ENCODE data around the gene ZNF831.

The ZNF831 gene

DNA sequence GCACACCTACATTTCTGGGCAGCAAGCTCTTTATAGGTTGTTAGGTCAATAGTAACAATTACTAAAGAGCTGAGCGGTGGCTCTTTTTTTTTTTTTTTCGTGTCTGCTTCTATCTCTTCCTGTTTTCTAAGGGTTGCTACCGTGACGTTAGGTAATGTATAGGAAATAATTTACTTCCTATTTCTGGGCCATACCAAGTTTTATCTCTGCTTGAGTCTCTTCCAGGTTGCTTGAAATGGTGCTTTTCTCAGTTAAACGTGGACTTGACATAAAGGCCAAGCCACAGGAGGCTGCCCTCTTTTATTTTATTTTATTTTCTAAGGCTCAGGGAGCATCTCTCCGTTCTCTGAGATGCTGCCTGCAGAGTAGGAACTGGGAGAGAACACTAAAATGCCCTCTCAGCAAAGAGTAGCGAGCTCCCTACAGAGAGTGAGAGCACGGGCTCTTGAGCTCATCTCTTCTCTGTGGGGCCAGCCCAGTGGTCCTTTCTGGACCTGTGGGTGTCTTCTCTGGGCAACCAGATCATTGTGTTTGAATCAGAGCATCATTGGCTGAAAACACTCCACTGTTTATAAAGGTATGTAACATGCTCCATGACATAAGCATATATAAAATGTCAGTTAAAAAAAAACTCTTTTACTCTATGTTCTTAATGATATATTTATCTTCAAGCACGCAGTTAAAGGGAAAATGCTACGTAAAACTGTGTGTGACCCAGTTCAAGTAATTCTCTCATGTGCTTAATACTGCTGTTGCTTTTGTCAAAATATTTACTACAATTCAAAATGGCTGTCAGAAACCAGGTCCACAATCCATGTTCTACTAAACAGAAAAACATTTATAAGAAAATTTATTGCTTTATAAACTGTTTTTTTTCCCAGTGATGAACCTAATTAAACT lies at the start of gene ZNF831:
Gene ZNF831, plus strand, starts transcription at position 191 of the 900 bp plus-strand sequence. CDS start 27,199 bp downstream, outside the sequence.
- FAIRE-seq: no peak

DNA sequence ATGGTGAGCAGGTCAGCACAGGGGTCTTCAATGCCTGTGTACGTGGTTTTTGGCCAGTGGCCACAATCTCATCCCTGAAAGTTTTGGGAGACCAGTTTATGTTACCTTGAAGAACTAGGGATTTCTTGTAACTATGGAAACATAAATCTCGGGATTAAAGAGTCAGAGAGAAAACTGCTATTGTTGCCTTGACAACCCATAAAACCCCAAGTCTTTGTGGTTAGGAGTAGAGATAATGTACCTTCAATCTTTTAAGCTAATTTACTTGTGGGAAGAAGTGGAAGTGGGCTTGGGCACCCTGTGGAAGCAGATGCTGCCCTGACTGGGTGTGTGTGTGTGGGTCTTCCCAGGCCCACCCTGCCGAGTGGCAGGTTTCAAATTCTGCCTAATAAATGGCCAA lies 46.1 kb upstream of the ZNF831 start:
- no peak for FAIRE-seq

DNA sequence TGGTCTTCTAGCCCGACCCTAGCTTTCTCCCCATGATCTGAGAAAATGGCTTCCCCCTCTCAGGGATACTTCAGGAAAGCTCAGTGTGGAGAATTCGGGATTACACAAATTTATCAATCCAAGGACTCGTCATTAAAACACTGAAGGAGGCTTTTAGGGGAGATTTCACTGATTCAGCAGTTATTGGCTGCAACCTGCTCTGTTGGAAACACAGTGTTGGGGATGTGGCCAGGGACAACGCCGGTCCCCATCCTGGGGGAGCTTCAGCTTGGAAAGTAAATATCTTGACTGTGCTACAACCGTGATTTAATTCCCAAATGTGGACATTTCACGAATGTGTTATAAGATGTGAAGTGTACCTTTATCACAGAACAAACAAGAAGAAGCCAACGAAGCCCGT lies 44.8 kb upstream of the ZNF831 start:
- FAIRE-seq: no peak

DNA sequence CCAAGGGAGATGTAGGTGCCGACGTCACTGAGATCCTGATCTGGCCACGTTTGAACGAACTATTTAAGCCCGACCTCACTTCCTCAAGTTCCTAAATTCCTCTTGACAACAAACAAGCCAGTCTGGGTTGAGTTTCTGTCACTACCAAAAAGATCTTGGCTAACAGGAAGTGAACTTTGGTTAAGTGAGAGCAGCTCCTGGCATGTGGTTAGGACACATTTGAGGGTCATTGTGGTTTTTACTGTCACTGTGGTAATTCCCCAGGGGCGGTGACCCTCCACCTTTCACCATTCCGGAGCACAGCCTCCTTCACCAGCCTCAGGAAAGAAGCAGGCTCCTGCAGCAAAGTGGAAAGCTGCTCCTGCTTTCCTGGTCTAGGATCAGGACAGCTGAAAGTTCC lies 43.1 kb upstream of the ZNF831 start:
- no peak for FAIRE-seq

DNA sequence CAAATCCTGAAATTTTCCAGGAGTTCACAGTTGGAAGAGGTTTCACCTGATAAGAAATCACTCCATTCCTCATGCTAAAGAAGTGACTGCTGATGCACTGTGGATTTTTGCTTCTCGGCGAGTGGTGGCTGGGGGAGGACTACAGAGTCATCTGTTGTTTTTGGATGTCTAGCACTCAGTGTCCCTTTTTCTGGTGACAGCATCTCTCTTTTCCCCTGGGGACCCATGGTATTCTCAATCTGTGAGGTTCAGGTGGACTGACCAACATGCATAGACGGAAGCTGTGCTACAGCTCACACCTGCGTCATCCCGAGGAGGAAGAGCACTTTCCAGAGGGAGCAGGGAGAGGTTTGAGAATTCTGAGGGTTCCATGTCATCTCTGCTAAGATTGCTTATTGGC lies 42.7 kb upstream of the ZNF831 start:
- FAIRE-seq: no peak

DNA sequence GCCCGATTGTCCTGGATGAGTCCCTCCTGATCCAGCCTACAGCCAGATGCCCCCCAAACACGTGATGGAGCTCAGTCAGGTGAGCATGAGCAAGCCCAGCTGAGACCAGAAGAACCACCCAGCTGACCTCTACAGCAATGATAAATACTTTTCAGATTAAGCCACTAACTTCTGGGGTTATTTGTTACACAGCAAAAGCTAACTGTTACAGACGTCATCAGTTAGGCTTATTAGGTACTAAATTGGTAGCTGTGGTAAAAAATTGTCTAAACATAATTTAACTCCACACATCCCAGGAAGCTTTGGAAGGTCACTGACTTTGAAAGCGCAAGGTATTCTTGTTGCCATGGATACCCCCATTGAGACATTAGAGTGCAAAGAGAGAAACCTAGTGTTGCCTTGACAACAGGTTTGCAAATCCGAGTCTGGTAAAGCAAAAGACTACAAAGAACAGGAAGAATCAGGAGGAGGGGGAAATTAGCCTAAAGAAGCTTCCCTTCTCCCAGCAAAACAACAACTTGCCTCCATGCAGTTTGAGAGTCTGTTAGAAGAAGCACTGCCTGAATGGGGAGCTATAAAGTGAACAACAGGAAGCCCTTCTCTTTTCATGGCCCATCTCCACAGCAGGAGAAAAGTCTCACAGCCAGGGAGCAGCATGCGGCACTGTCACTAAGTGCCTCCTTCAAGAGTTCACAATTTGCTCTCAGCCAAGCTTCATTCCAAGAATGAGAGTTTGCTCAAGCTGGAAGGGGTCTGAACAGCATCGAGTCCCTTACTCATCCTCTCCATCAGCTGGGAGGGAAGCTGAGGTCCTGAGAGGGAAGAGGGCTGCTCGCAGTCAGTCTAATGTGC lies 41.7 kb upstream of the ZNF831 start:
- FAIRE-seq: no peak

DNA sequence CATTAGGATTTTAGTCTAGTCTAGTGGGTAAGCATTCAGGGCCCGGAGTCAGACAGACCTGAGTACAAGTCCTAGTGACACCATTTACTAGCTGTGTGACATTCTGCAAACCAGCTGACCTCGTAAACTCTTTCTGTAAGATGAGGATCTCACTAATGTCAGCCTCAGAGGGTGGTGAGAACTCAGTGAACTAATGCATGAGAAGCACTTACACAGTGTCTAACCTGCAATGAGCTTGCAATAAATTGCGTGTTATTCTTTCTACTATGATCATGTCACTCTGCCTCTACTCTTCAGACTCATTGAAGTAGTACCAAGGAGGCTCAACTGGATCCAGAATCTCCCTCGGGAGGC lies 41.1 kb upstream of the ZNF831 start:
- no peak for FAIRE-seq

DNA sequence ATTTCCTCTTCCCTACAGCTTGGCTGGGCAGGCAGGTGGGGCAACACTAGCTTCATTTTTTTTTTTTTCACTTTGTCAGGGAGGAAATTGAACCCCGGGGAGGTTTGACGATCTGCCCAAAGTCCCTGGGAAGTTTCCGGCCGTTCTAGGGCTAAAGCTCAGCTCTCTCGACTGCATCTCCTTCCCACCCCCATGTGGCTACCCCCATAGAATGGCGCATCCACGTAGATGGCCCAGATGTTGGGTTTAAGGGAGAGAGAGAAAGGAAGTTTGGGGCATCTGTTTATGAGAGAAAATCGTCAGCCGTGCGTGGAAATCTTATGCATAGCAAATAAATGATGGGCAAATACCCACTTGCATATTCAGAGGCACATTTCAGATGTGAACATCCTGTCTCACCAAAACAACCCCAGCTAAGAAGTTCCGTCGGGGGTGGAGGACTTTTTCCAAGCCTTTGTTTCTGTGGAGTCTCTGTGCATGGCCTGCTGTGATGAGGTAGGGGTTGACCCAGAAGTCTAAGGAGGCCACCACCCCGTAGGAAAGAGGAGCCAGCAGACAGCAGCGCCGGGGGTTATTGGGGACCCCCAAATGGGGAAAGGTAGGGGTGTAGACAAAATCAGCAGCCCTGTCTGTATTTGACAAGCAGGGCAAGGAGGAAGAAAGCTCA lies 40.5 kb upstream of the ZNF831 start:
- no peak for FAIRE-seq

DNA sequence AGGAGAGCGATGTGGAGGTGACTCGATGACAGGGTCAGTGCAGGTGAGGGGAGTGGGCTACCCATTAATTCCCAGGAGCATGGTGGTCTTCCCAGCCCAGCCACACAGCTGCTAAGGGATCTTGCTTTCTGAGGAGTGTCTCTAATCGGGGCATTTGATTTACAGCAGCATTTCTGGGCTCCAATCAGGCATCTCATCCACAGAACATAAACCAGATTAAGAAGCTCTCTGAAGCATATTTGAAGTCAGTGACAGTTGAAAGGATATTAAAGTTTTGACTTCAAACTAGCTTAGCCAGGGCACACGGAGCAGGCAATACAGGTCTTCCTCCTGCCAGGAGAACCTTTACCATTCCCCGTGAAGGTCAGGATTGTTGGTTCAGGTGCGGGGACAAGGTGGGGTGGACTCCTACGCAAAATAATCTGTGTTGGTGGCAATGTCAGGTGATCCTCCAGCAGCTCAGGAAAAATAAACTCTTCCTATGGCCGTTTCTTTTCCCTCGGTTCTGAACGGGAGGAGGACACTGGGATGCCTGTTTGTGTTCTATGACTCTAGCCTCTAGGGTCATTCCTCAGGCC lies 39.9 kb upstream of the ZNF831 start:
- FAIRE-seq: no peak

DNA sequence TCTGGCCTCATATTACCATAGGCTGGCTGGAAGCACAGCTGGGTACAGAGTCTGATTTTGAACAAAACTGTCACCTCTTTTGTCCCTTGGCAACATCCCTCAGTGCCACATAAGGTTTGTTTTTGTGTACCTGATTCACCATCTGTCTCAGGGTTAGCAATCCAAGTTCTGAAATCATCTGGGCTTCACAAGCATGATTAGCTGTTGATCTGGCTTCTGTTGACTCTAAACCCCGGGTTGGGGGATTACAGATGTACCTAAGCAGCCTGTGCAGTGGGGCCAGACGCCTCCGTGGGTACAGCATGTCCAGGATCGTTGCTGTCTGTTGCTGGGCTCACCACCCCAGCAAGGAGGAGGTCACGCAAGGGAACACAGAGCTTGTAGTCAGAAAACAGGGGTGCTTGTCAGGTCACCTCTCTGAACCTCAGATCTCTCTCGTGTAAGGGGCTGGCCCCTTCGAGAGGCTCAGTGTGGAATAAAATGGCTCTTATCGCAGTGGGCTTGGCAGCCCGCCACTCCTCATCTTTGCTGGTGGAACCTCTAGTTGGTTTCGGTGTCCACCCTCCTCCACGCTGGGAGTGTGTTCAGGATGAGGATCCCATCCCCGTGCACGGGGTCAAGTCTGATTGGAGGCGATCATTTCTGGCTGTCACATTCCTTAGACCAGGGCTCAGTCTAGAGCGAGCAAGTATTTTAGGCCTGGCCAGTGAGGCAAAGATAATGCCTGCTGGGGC lies 39.2 kb upstream of the ZNF831 start:
- FAIRE-seq: no peak

DNA sequence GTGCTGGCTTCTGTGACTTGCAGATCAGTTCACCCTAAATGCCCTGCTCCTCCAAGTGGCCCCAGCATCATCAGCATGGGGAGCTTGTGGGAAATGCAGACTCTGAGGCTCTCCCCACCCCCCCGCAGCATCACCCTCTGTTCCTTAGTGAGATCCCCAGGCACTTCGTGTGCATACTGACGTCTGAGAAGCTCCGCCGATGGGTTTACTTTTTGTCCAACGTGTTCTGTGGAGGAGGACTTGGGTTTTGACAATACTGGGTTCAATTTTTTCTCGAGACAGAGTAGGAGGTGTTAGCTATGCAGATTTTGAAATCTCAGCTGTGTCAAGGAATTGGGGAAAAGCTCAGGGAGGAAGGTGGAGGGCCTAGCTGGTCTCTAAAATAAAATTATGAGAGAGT lies 38.3 kb upstream of the ZNF831 start:
- FAIRE-seq: no peak

DNA sequence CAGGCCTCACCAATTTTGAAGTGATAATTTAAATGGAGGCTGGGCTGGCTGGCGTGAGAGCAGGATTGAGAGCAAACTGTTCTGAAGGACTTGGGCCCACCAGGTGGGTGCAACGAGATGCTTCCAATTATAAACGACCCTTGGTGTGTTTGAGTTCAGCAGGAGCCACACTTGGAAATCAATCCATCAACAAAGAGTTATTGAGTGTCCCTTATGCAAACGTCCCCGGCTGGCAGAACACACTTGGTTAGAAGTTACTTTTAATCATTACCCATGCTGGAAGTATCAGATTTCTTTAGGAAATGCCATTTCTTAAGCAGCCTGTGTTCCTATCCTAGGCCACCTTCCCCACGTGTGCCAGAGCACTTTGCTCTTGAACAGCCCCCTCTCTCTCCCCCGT lies 37.8 kb upstream of the ZNF831 start:
- no peak for FAIRE-seq

DNA sequence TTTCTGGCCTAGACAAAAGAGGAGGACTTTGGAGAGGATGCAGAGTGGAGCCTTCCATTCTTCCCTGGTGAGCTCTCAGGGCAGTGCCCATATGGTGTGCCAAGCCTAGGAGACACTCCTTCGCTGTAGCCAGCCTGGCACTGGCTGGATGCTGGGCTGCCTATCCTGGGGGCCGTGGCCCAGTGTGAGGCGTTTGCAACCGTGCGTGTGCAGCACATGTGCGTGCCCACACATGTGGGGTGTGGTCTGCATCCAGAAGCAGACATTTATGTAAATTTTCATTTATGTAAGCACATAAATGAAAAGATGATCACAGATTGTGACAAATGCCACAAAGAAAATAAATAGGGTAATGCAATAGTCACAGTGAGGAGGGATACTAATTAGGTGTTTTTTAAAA lies 35.8 kb upstream of the ZNF831 start:
- no peak for FAIRE-seq

DNA sequence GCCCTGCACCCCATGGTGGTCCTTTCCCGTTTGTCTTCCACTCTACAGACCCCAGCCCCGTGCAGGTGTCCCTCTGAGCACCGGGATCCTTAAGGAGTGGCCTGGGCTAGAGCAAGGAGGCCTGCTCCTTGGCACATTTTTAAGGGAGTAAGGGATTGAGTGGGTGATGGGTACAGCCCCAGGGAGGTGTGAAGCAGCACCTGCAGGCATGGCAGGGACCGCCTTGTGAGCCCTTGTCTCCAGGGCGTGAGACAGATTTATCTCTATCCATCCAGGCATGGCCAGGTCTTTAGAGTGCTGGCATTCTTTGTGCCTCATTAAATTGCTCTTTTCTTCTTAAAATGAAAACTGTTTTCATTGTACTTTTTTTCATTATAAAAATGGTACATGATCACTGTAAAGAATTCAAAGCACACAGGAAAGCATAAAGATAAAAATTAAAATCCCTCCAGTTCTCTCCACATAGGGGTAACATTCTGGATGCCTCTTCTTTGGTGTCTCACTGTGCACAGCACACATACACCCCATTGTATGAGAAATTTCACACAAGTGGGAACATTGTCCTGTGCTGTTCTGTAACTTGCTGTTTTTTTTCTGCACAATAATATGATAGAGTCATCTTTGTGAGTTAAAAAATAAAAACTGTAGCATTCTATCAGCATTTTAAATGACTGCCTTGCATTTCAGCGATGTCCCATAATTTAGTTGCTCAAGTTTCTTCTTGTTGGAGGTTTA lies 31.9 kb upstream of the ZNF831 start:
- no peak for FAIRE-seq

DNA sequence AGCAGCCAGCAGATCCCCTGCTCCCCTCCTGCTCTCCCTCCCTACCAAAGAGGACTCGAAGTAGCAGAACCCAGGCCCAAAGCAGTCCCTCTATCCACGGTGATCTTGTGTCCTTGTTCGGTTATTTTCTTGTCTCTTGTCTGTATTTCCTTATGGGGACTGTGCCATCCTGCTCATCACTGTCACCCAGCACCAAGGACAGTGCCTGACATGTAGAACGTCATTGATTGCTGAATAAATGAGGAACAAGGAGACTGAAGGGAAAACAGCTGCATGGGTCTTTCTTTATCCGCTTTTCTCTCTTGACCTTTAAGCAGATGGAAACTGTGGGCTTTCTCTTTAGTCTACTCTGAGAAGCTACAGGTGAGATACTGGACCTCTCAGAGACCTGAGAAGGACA lies 29.4 kb upstream of the ZNF831 start:
- FAIRE-seq: no peak

DNA sequence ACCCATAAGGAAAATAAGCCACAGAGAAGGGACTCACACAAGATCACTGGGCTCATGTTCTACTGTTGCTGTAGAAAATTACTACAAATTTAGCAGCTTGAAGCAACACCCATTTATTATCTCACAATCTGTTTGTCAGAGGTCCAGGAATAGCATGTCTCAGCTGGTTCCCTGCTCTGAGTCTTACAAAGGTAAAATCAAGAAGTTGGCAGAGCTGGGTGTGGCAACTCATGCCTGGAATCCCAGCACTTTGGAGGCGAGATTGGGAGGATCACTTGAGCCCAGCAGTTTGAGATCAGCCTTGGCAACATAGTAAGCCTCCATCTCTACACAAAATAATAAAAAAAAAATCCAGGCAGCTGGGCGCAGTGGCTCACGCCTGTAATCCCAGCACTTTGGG lies 28.5 kb upstream of the ZNF831 start:
- FAIRE-seq: no peak

DNA sequence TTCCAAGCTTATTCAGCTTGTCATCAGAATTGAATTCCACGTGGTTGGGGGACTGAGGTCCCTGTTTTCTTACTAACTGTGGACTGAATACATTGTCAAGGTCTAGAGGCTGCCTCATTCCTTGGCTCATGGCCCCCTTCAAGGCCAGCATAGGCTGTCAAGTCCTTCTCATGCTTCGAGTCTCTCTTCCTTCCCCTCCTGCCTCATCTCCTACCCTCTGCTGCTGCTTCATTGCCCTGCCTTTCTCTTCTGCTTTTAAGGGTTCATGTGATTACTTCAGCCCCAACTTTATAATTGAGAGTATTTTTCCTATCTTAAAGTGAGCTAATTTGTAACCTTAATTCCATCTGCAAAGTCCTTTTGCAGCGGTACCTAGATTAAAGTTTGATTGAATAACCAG lies 27.6 kb upstream of the ZNF831 start:
- no peak for FAIRE-seq

DNA sequence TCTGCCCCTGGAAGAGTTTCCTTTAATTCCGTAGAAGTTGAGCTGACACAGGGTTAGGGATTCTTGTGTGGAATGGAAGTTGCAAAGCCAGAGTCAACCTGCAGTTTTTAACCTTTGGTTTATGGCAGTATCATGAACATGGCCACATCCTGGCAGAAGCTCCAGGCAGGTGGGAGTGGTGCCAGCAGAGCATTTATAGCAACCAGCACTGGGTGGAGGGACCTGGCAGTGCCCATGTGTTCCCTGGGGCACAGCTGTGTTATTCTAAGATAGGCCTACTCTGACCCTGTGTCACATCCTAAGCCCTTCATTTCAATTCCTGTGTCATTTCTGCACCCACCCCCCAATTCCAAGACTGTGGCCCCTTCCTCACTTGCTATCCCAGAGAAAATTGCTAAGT lies 26.1 kb upstream of the ZNF831 start:
- FAIRE-seq: no peak

DNA sequence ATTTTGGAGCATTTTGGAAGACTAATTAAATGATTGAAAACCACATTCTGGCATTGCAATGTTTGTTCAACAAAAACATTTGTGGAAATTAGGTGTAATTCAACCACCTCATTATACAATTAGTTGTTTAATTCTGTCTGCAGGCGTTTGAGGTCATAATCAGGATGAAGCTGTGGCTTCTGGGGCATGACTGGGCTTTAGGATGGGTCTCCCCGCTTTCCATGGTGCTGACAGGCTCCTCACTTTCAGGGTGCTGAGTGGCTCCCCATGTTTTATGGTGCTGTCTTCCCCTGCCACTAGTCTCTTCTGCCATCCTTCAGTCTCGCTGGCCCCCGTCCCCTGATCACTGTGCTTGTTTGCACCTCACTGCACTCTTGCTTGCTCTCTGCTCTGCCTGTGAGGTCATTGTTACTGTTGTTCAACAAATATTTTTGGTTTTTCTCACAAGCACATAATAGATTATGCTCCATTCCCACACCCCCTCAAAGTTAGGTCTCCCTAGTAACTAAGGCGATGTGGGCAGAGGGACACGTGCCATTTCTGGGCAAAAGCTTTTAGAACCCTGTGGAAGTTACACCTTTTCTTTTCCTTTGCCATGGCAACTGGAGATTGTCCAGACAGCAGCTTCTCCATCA lies 25.4 kb upstream of the ZNF831 start:
- no peak for FAIRE-seq

DNA sequence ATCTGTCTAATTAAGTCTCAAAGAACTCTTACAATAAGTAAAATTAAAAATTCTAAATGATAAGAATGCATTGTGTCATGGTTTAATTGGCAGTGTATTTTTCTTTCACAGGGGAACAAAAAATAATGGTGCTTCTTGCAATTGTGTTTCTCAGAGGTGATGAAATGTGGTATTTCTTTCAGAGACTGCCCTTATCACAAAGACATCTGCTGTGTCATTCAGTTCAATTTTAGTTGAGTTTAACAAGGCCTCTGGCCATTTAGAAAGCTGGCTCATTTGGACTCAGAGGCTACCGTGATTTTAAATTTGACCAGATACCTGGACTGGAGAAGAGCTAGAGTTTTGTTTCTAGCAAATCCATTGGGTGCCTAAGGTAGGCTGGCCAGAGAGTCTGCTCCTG lies 23.6 kb upstream of the ZNF831 start:
- FAIRE-seq: no peak
